Mesothelial cell of epicardium (in vitro differentiated cells): ENCODE results near the gene RYR2. TPM values are rescaled to one million over a fixed set of nuclear protein-coding genes. Genes with fewer than 3 reads are reported as not detected.

Experiments used
- DNase-seq, 2 experiments: peaks; one replicate each; pipeline ENCODE4 v3.0.0; 2021; ENCODE audit warnings: low spot score in 2 of 2; ENCODE audit not compliant: unreplicated experiment in 2 of 2
- H3K27ac Mint-ChIP-seq: 2 replicates; pipeline ENCODE4 v1.8.0; 2021; ENCODE audit warnings: mixed read lengths
- H3K27me3 Mint-ChIP-seq: 2 replicates; pipeline ENCODE4 v1.8.0; 2021; ENCODE audit warnings: low read depth, mixed read lengths
- H3K36me3 Mint-ChIP-seq: 2 replicates; pipeline ENCODE4 v1.8.0; 2021; ENCODE audit warnings: mixed read lengths
- H3K4me1 Mint-ChIP-seq: 2 replicates; pipeline ENCODE4 v1.8.0; 2021; ENCODE audit warnings: mixed read lengths
- H3K4me3 Mint-ChIP-seq: 2 replicates; pipeline ENCODE4 v1.8.0; 2021; ENCODE audit warnings: mild to moderate bottlenecking, moderate library complexity, mixed read lengths
- H3K9me3 Mint-ChIP-seq: 2 replicates; pipeline ENCODE4 v1.8.0; 2021; ENCODE audit warnings: mixed read lengths
- CTCF ChIP-seq: fragments of 200-600 bp; sonication (generic); IDR thresholded peaks from one replicate; pipeline ENCODE4 v1.5.0; 2021; ENCODE audit warnings: antibody characterized with exemption; ENCODE audit not compliant: unreplicated experiment
- total RNA-seq: library from RNA; stranded (reverse); gene quantifications from 3 replicates; pipeline ENCODE4 v1.2.1, GENCODE V29; 2021

Gene RYR2
- total RNA-seq, 1 donor from 2014 or later, result 6.1 TPM

DNA sequence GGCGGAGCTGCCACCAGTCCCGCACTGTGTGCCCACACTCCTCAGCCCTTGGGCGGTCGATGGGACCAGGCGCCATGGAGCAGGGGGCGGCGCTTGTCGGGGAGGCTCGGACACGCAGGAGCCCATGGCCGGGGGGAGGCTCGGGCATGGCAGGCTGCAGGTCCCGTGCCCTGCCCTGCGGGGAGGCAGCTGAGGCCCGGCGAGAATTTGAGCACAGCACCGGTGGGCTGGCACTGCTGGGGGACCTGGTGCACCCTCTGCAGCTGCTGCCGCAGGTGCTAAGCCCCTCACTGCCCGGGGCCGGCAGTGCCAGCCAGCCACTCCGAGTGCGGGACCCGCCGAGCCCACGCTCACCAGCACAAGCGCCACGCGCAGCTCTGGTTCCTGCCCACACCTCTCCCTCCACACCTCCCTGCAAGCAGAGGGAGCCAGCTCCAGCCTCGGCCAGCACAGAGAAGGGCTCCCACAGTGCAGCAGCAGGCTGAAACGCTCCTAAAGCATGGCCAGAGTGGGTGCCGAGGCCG lies 267.7 kb downstream of the RYR2 start:
- no peak for DNase-seq
- peaks cover 8% of the 10 kb centered on the region for H3K9me3 Mint-ChIP-seq
- H3K36me3 Mint-ChIP-seq, result peaks cover 3% of the 10 kb centered on the region
- no peaks in the 10 kb centered on the region for H3K4me1 Mint-ChIP-seq
- H3K27ac Mint-ChIP-seq, result no peak overlapping the region
- H3K27me3 Mint-ChIP-seq, result no peaks in the 10 kb centered on the region
- no peak overlapping the region for H3K4me3 Mint-ChIP-seq
- no peak for TF ChIP-seq CTCF

- Mint-ChIP-seq H3K27ac (no peak overlapping the region), H3K9me3 (peaks cover 8% of the 10 kb centered on the region), H3K36me3 (peaks cover 3% of the 10 kb centered on the region), H3K4me3 (no peak overlapping the region), H3K27me3 (no peaks in the 10 kb centered on the region), H3K4me1 (no peaks in the 10 kb centered on the region)
- no peak for TF ChIP-seq CTCF
- no peak for DNase-seq
These were observed 274.4 kb downstream of the RYR2 start for GRCh38 chr1:237316352-237316751.

- TF ChIP-seq CTCF, result no peak
- H3K9me3 Mint-ChIP-seq, result peaks cover 3% of the 10 kb centered on the region
- H3K27ac Mint-ChIP-seq, result no peak overlapping the region
- no peak for DNase-seq
- no peaks in the 10 kb centered on the region for H3K27me3 Mint-ChIP-seq
- no peak overlapping the region for H3K4me3 Mint-ChIP-seq
- H3K36me3 Mint-ChIP-seq, result no peaks in the 10 kb centered on the region
- H3K4me1 Mint-ChIP-seq, result no peaks in the 10 kb centered on the region
These were observed 276.8 kb downstream of the RYR2 start for GRCh38 chr1:237318748-237319147.

- Mint-ChIP-seq H3K4me3 (no peak overlapping the region), H3K27me3 (no peaks in the 10 kb centered on the region), H3K27ac (no peak overlapping the region), H3K4me1 (no peaks in the 10 kb centered on the region), H3K36me3 (peaks cover 3% of the 10 kb centered on the region), H3K9me3 (peaks cover 7% of the 10 kb centered on the region)
- TF ChIP-seq CTCF, result no peak
- DNase-seq, result no peak
These were observed 278.9 kb downstream of the RYR2 start for GRCh38 chr1:237320890-237321289.

GRCh38 chr1:237324226-237324625 lies 282.2 kb downstream of the RYR2 start:
- peaks cover 3% of the 10 kb centered on the region for H3K36me3 Mint-ChIP-seq
- no peak overlapping the region for H3K4me3 Mint-ChIP-seq
- H3K9me3 Mint-ChIP-seq, result peaks cover 7% of the 10 kb centered on the region
- H3K4me1 Mint-ChIP-seq, result no peaks in the 10 kb centered on the region
- H3K27ac Mint-ChIP-seq, result no peak overlapping the region
- TF ChIP-seq CTCF, result no peak
- no peak for DNase-seq
- no peaks in the 10 kb centered on the region for H3K27me3 Mint-ChIP-seq

GRCh38 chr1:237327061-237327460 lies 285.1 kb downstream of the RYR2 start:
- Mint-ChIP-seq H3K4me3 (no peak overlapping the region), H3K4me1 (no peaks in the 10 kb centered on the region)
- no peak for TF ChIP-seq CTCF

More at GRCh38 chr1:237327061-237327460, 285.1 kb downstream of the RYR2 start:
- DNase-seq, result no peak
- Mint-ChIP-seq H3K27me3 (no peaks in the 10 kb centered on the region), H3K36me3 (peaks cover 3% of the 10 kb centered on the region), H3K27ac (no peak overlapping the region), H3K9me3 (peaks cover 7% of the 10 kb centered on the region)
